IMR-90 (cell line): ENCODE results near the gene MRPL12.
A peak's percentile ranks its signal among the peaks of the same experiment; 100 is the strongest.

Experiments used
- CEBPB ChIP-seq: IDR thresholded peaks from 2 replicates; pipeline ENCODE4 v1.6.1; 2012; ENCODE audit warnings: low read depth, low read length, improper control_type of control experiment
- CHD1 ChIP-seq: IDR thresholded peaks from 2 replicates; pipeline ENCODE4 v1.6.1; 2012; ENCODE audit warnings: low read depth, low read length, improper control_type of control experiment
- FOS ChIP-seq: fragments of 150-350 bp; IDR thresholded peaks from 2 replicates; pipeline ENCODE4 v1.6.1; 2016; ENCODE audit warnings: low read depth, low read length
- MAFK ChIP-seq: IDR thresholded peaks from 2 replicates; pipeline ENCODE4 v1.6.1; 2012; ENCODE audit warnings: low read depth, low read length, improper control_type of control experiment
- MAZ ChIP-seq: IDR thresholded peaks from 2 replicates; pipeline ENCODE4 v1.6.1; 2012; ENCODE audit warnings: low read depth, mild to moderate bottlenecking, low read length, improper control_type of control experiment, moderate library complexity, borderline replicate concordance
- MXI1 ChIP-seq: IDR thresholded peaks from 2 replicates; pipeline ENCODE4 v1.6.1; 2012; ENCODE audit warnings: low read depth, mild to moderate bottlenecking, low read length, moderate library complexity, borderline replicate concordance
- POLR2A ChIP-seq: IDR thresholded peaks from 2 replicates; pipeline ENCODE4 v1.6.1; 2012; ENCODE audit warnings: mild to moderate bottlenecking, low read depth, low read length
- RAD21 ChIP-seq: IDR thresholded peaks from 2 replicates; pipeline ENCODE4 v1.6.1; 2012; ENCODE audit warnings: low read length, improper control_type of control experiment
- RFX5 ChIP-seq: IDR thresholded peaks from 2 replicates; pipeline ENCODE4 v1.8.0; 2012; ENCODE audit warnings: low read depth, mild to moderate bottlenecking, low read length, moderate library complexity
- SMC3 ChIP-seq: fragments of 150-350 bp; IDR thresholded peaks from 2 replicates; pipeline ENCODE4 v1.6.1; 2016; ENCODE audit warnings: low read depth, mild to moderate bottlenecking, antibody characterized with exemption, low read length, moderate library complexity
- TF ChIP-seq, protein P1 (sequence below): fragments of 150-350 bp; IDR thresholded peaks from 2 replicates; pipeline ENCODE4 v1.6.1; 2017; ENCODE audit warnings: mild to moderate bottlenecking, antibody characterized with exemption, low read length, low read depth
- TF ChIP-seq, protein P2 (sequence below): conservative IDR thresholded peaks from 2 replicates; pipeline ENCODE4 v1.5.1; 2012; ENCODE audit warnings: mild to moderate bottlenecking, low read depth, low read length, improper control_type of control experiment
- TF ChIP-seq, protein P3 (sequence below): fragments of 150-350 bp; IDR thresholded peaks from 2 replicates; pipeline ENCODE4 v1.6.1; 2016; ENCODE audit warnings: low read depth, mild to moderate bottlenecking, low read length, moderate library complexity, borderline replicate concordance

DNA sequence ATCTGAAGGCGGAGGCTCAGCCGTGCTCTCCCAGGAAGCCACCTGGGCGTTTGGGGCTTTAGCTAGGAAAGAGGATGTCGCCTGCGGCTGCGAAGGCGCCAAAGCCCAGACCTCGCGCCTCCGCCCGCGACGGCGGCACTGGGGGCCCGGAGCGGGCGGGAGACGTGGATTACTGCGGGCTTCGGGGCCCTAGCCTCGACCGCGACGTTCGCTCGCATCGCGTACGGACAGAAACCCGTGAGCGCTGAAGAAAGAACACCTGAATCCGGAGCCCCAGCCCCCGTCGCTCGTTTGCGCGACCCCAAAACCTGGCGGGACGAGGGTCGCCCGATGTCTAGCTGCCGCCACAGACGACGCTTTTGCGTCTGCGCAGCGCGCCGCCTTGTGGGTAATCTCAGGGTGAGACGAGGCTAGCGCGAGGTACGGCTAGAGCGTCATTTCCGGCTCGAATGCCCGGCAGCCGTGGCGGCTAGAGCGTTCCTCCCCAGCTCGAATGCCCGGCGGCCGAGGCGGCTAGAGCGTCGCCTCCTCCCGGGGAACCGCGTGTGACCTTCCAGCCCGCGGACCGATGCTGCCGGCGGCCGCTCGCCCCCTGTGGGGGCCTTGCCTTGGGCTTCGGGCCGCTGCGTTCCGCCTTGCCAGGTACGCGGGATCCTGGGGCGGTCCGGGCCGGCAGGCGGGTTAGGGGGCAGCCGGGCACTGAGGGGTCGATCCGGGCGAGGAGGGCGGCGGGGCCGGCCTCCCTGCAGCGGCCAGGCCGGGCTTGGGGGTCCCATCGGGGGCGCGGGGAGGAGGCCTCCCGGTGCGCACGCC lies at the start of gene MRPL12:
- TF ChIP-seq POLR2A (peak; percentile 83), FOS (peak; percentile 10; the same call in 1 of the 2 replicates), SMC3 (no peak), MAFK (no peak), CHD1 (no peak), MXI1 (peak; percentile 69; the same call in 1 of the 2 replicates), CEBPB (no peak), RFX5 (no peak), RAD21 (no peak), MAZ (peak; percentile 21; the same call in 1 of the 2 replicates)
- TF ChIP-seq, protein P1, sequence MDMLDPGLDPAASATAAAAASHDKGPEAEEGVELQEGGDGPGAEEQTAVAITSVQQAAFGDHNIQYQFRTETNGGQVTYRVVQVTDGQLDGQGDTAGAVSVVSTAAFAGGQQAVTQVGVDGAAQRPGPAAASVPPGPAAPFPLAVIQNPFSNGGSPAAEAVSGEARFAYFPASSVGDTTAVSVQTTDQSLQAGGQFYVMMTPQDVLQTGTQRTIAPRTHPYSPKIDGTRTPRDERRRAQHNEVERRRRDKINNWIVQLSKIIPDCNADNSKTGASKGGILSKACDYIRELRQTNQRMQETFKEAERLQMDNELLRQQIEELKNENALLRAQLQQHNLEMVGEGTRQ, result peak; percentile 1; the same call in 1 of the 2 replicates
- TF ChIP-seq, protein P2, sequence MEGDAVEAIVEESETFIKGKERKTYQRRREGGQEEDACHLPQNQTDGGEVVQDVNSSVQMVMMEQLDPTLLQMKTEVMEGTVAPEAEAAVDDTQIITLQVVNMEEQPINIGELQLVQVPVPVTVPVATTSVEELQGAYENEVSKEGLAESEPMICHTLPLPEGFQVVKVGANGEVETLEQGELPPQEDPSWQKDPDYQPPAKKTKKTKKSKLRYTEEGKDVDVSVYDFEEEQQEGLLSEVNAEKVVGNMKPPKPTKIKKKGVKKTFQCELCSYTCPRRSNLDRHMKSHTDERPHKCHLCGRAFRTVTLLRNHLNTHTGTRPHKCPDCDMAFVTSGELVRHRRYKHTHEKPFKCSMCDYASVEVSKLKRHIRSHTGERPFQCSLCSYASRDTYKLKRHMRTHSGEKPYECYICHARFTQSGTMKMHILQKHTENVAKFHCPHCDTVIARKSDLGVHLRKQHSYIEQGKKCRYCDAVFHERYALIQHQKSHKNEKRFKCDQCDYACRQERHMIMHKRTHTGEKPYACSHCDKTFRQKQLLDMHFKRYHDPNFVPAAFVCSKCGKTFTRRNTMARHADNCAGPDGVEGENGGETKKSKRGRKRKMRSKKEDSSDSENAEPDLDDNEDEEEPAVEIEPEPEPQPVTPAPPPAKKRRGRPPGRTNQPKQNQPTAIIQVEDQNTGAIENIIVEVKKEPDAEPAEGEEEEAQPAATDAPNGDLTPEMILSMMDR, result no peak
- TF ChIP-seq, protein P3, sequence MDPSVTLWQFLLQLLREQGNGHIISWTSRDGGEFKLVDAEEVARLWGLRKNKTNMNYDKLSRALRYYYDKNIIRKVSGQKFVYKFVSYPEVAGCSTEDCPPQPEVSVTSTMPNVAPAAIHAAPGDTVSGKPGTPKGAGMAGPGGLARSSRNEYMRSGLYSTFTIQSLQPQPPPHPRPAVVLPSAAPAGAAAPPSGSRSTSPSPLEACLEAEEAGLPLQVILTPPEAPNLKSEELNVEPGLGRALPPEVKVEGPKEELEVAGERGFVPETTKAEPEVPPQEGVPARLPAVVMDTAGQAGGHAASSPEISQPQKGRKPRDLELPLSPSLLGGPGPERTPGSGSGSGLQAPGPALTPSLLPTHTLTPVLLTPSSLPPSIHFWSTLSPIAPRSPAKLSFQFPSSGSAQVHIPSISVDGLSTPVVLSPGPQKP, result 0 out of 2 replicates have a peak, but pooled peaks have one; percentile 3
